HepG2 (cell line): ENCODE measurements around the gene CLEC7A. TPM values are rescaled to one million over a fixed set of nuclear protein-coding genes. Genes with fewer than 3 reads are reported as not detected.

ENCODE experiments used
- ATAC-seq: fragments of 200-7000 bp; cut with Tn5 transposase; 3 replicates; pipeline ENCODE4 v1.9.1; 2020; ENCODE audit warnings: mild to moderate bottlenecking, moderate library complexity
- BruUV-seq: library from RNA; stranded (reverse); fragments of 400-500 nt; replicated peaks from 2 replicates; lab custom pipeline; 2021; lab: Mats Ljungman, UMichigan
- CTCF ChIA-PET: fragments of 300-600 bp; formaldehyde crosslinking; extraction: SDS; loops from one replicate; lab custom pipeline; 2021; ENCODE audit warnings: low total read pairs, inconsistent platforms, low intra/inter-chr PET ratio; lab: Yijun Ruan, JAX
- POLR2A ChIA-PET: fragments of 350-600 bp; sonication (Branson Sonifier 250); formaldehyde crosslinking; loops from one replicate; lab custom pipeline; 2020; ENCODE audit warnings: antibody characterized with exemption, inconsistent platforms; lab: Yijun Ruan, JAX
- DNase-seq: peaks from one replicate; pipeline ENCODE4 v3.0.0-alpha.2; 2015; ENCODE audit warnings: low spot score
- FAIRE-seq: peaks from 3 replicates; lab custom pipeline; 2011; peaks lifted over from hg19 to GRCh38; lab: Jason Lieb, UNC
- H2AFZ ChIP-seq: one replicate; pipeline ENCODE4 v1.6.1; 2011; ENCODE audit warnings: low read length, inconsistent platforms
- H3K27ac ChIP-seq: fragments of 300-600 bp; 3 replicates; pipeline ENCODE4 v1.8.0; 2011; ENCODE audit warnings: mixed run types, mild to moderate bottlenecking, mixed read lengths, low read length, inconsistent platforms; ENCODE audit not compliant: insufficient read depth; ENCODE audit errors: extremely low read length
- H3K27me3 ChIP-seq, 2 experiments: fragments of 200-600 bp in 1 of 2; 2 replicates in 1 of 2; 3 replicates in 1 of 2; pipeline versions ENCODE4 v1.6.0 to v1.8.0; 2011; ENCODE audit warnings: low read length in 2 of 2, mild to moderate bottlenecking in 2 of 2, moderate library complexity in 2 of 2, inconsistent platforms in 1 of 2; ENCODE audit not compliant: insufficient read depth in 2 of 2, control insufficient read depth in 1 of 2
- H3K36me3 ChIP-seq, 2 experiments: fragments of 200-600 bp in 1 of 2; replicated peaks in 1 of 2; 2 replicates in 1 of 2; 3 replicates in 1 of 2; pipeline versions ENCODE4 v1.5.1 to v1.8.0; 2011; ENCODE audit warnings: low read length in 2 of 2, inconsistent platforms in 1 of 2; ENCODE audit not compliant: insufficient read depth in 2 of 2, control insufficient read depth in 1 of 2
- H3K4me1 ChIP-seq: 2 replicates; pipeline ENCODE4 v1.5.1; 2012; ENCODE audit warnings: low read length, inconsistent platforms; ENCODE audit not compliant: insufficient read depth
- H3K4me2 ChIP-seq: 2 replicates; pipeline ENCODE4 v1.6.0; 2011; ENCODE audit warnings: low read depth, low read length, inconsistent platforms
- H3K4me3 ChIP-seq, 3 experiments: fragments of 200-600 bp in 1 of 3; sonication (generic), shearing (Covaris generic) in 1 of 3; replicated peaks in 1 of 3; 2 replicates each; pipeline ENCODE4 v1.5.1; 2011 to 2016; ENCODE audit warnings: low read length in 3 of 3, inconsistent platforms in 2 of 3, low read depth in 2 of 3, mild to moderate bottlenecking in 2 of 3, control low read depth in 1 of 3, mixed read lengths in 1 of 3; ENCODE audit not compliant: insufficient read depth in 1 of 3
- H3K79me2 ChIP-seq: one replicate; pipeline ENCODE4 v1.6.1; 2011; ENCODE audit warnings: low read length, inconsistent platforms; ENCODE audit not compliant: insufficient read depth
- H3K9ac ChIP-seq: 2 replicates; pipeline ENCODE4 v1.6.0; 2011; ENCODE audit warnings: mild to moderate bottlenecking, low read depth, low read length, inconsistent platforms; ENCODE audit not compliant: insufficient read depth
- H3K9me3 ChIP-seq: 2 replicates; pipeline ENCODE4 v1.5.1; 2012; ENCODE audit warnings: mild to moderate bottlenecking, low read length
- H4K20me1 ChIP-seq: 2 replicates; pipeline ENCODE4 v1.6.0; 2011; ENCODE audit warnings: inconsistent platforms, mild to moderate bottlenecking, low read length, moderate library complexity; ENCODE audit not compliant: insufficient read depth
- GABPA ChIP-seq, 2 experiments: IDR thresholded peaks; 2 replicates each; pipeline ENCODE4 v1.6.1; 2011 to 2016; ENCODE audit warnings: low read depth in 2 of 2, low read length in 1 of 2, missing biosample characterization in 1 of 2, missing genetic modification characterization in 1 of 2
- MAFK ChIP-seq, 2 experiments: IDR thresholded peaks in 1 of 2; conservative IDR thresholded peaks in 1 of 2; 2 replicates each; pipeline ENCODE4 v1.6.1; 2011; ENCODE audit warnings: improper control_type of control experiment in 2 of 2, low read length in 2 of 2
- PHF5A ChIP-seq: IDR thresholded peaks from one replicate; pipeline ENCODE4 v1.6.1; 2018; ENCODE audit warnings: low read depth, missing genetic modification reagents; ENCODE audit not compliant: unreplicated experiment
- ZBTB3 ChIP-seq: sonication (generic); formaldehyde crosslinking; IDR thresholded peaks from 2 replicates; pipeline ENCODE4 v1.4.0; 2020; ENCODE audit warnings: low read depth, mild to moderate bottlenecking, moderate library complexity, missing genetic modification reagents, borderline replicate concordance
- WGBS: methylation state at CpG from one replicate; pipeline ENCODE4 v1.1.6; 2017; ENCODE audit warnings: low lambda C conversion rate; 5-methylcytosine and 5-hydroxymethylcytosine counted together
- in situ Hi-C: cut with HindIII; loops from 2 replicates; pipeline ENCODE4 v1.10.0; 2017; ENCODE audit warnings: low pct_unique_long_range_greater_than_20kb; ENCODE audit not compliant: extremely low pct_ligation_motif_present
- intact Hi-C: fragments of 100-400 bp; cut with micrococcal nuclease; formaldehyde crosslinking; loops from one replicate; pipeline ENCODE4 v1.10.0; 2022; ENCODE audit not compliant: unreplicated experiment
- polyA plus RNA-seq, 8 experiments: library from polyadenylated mRNA; depleted of rRNA in 3 of 8; stranded (reverse) in 7 of 8; unstranded in 1 of 8; fragments of >200 nt; fragmentation: Illumina TruSeq in 4 of 8; extraction: Trizol in 4 of 8; gene quantifications; 2 replicates each; pipeline versions ENCODE4 v1.2.1 to v1.2.3, GENCODE V29; 2011 to 2016; ENCODE audit warnings: low read depth in 4 of 8, missing spikeins in 1 of 8, mixed read lengths in 1 of 8; ENCODE audit not compliant: insufficient read depth in 1 of 8
- total RNA-seq, 5 experiments: library from RNA; depleted of rRNA; stranded (reverse); fragments of >200 nt; fragmentation: Illumina TruSeq; extraction: Trizol; gene quantifications; 2 replicates each; pipeline ENCODE4 v1.2.3, GENCODE V29; 2016; ENCODE audit warnings: low read depth in 1 of 5
- TF ChIP-seq, protein P1 (sequence below): sonication (generic); formaldehyde crosslinking; IDR thresholded peaks from 2 replicates; pipeline ENCODE4 v1.9.0; 2021; ENCODE audit warnings: missing genetic modification reagents, mild to moderate bottlenecking, borderline replicate concordance
- TF ChIP-seq, protein P2 (sequence below): IDR thresholded peaks from 2 replicates; pipeline ENCODE4 v1.6.1; 2016

The CLEC7A gene
- total and polyA plus RNA-seq, 2 of the 13 experiments (the other 11 are each of a cell fraction or from before 2014, with no cell fraction given) = not detected

DNA sequence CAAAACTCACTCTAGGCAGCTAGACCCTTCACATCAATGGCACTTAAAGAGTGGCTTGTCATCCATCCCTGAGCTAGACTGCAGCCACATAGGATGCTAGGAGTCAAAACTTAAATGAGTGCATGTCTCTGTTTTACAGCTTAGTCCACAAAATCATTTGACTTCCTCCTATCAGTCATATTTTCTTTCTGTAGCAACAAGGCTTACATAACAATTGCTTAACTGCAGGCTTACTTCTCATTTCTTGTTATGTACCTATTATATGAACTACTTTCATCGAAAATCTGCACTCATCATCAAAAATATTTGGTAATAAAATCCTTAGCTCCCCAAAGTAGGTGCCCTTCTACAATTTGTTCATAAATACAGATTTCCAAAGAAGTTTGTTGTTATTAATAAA lies 61.4 kb downstream of the CLEC7A start:
- H3K9me3 ChIP-seq = no peaks in the 10 kb centered on the region
- DNase-seq = no peak
- no peak overlapping the region for H3K9ac ChIP-seq
- TF ChIP-seq PHF5A (CRISPR knock-in tag) (no peak), MAFK (conservative IDR thresholded peaks at IDR 0.05 in 1 of 2, IDR thresholded peaks at IDR 0.05 in 1 of 2; ENCODE audit: low read length in 2 of 2) (peak; percentile 18 to 32; a peak in 2 of 4 replicates)
- H2AFZ ChIP-seq = no peak overlapping the region
- no peak overlapping the region for H3K27ac ChIP-seq
- H3K4me2 ChIP-seq = no peak overlapping the region
- in situ Hi-C loops = no loop called here
- no peaks in the 10 kb centered on the region for H3K79me2 ChIP-seq
- no peak for ATAC-seq
- POLR2A ChIA-PET = no interaction called here
- CTCF ChIA-PET = no interaction called here
- no TSS peak for BruUV-seq
- no peak for FAIRE-seq
- H3K27me3 ChIP-seq = peaks cover 2 to 4% of the 10 kb centered on the region in 2 experiments; a peak in 1 of 5 replicates
- no peaks in the 10 kb centered on the region for H3K36me3 ChIP-seq
- intact Hi-C loops = no loop called here
- no peak overlapping the region for H3K4me3 ChIP-seq
- no peaks in the 10 kb centered on the region for H4K20me1 ChIP-seq
- no peaks in the 10 kb centered on the region for H3K4me1 ChIP-seq
- WGBS = 0% methylated on average over 1 of the region's 1 CpG

DNA sequence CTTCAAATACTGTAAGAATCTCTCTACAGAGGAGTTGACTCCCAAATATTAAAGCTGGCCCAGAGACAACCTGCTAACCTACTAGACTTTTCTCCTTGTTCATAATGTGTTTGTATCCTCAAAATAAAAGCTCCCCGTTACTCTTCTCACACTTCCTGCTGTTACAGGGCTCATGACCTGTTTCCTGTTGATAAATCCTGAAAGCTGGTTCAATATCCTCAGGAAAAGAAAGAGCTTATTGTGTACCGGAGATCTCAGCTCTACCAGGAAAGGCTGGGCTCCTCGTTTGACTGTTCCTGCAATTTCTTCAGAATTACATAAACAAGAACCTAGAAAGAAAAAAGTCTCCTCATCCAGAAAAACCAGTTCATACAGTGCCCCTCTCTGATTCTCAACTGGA lies 62.1 kb downstream of the CLEC7A start:
- Histone ChIP-seq H2AFZ (no peak overlapping the region), H3K4me1 (no peaks in the 10 kb centered on the region)
- ChIA-PET POLR2A (no interaction called here), CTCF (no interaction called here)
- no peak for TF ChIP-seq ZBTB3 (CRISPR knock-in tag)
- TF ChIP-seq, protein P1, sequence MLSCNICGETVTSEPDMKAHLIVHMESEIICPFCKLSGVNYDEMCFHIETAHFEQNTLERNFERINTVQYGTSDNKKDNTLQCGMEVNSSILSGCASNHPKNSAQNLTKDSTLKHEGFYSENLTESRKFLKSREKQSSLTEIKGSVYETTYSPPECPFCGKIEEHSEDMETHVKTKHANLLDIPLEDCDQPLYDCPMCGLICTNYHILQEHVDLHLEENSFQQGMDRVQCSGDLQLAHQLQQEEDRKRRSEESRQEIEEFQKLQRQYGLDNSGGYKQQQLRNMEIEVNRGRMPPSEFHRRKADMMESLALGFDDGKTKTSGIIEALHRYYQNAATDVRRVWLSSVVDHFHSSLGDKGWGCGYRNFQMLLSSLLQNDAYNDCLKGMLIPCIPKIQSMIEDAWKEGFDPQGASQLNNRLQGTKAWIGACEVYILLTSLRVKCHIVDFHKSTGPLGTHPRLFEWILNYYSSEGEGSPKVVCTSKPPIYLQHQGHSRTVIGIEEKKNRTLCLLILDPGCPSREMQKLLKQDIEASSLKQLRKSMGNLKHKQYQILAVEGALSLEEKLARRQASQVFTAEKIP (CRISPR knock-in tag) = no peak
- TF ChIP-seq GABPA (IDR thresholded peaks at IDR 0.05; ENCODE audit: low read depth, low read length) = no peak
- 0 out of 2 replicates have a peak, but pooled peaks have one; percentile 14 for TF ChIP-seq GABPA (CRISPR knock-in tag; IDR thresholded peaks at IDR 0.05; ENCODE audit: low read depth)
- TF ChIP-seq, protein P2, sequence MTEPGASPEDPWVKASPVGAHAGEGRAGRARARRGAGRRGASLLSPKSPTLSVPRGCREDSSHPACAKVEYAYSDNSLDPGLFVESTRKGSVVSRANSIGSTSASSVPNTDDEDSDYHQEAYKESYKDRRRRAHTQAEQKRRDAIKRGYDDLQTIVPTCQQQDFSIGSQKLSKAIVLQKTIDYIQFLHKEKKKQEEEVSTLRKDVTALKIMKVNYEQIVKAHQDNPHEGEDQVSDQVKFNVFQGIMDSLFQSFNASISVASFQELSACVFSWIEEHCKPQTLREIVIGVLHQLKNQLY (CRISPR knock-in tag) = no peak
- TF ChIP-seq, all 625 proteins: peak for 1
- in situ Hi-C loops = no loop called here
- peaks cover 2 to 4% of the 10 kb centered on the region in 2 experiments; a peak in 1 of 5 replicates for H3K27me3 ChIP-seq
- no peak overlapping the region for H3K9ac ChIP-seq
- BruUV-seq = no TSS peak
- H3K27ac ChIP-seq = no peak overlapping the region
- H3K79me2 ChIP-seq = no peaks in the 10 kb centered on the region
- no peak overlapping the region for H3K4me2 ChIP-seq
- WGBS = 3% methylated on average over 3 of the region's 3 CpGs
- FAIRE-seq (no peak), ATAC-seq (no peak), DNase-seq (no peak)
- H3K9me3 ChIP-seq = no peaks in the 10 kb centered on the region
- intact Hi-C loops = no loop called here
- H4K20me1 ChIP-seq = no peaks in the 10 kb centered on the region
- no peak overlapping the region for H3K4me3 ChIP-seq
- no peaks in the 10 kb centered on the region for H3K36me3 ChIP-seq
